GM19324 (cell line): ENCODE measurements around the gene RPUSD2.
A peak's percentile ranks its signal among the peaks of the same experiment; 100 is the strongest.
"Not testable (repeated sequence)": the region's sequence is repeated elsewhere in the genome, so short reads cannot be mapped to it uniquely, and the experiment has no call there.

Source experiments
- ATAC-seq: cut with Tn5 transposase; IDR thresholded peaks from one replicate; pipeline ENCODE4 v1.9.1; 2021; ENCODE audit warnings: mild to moderate bottlenecking, moderate library complexity; ENCODE audit not compliant: unreplicated experiment, low FRiP score

Gene RPUSD2

DNA sequence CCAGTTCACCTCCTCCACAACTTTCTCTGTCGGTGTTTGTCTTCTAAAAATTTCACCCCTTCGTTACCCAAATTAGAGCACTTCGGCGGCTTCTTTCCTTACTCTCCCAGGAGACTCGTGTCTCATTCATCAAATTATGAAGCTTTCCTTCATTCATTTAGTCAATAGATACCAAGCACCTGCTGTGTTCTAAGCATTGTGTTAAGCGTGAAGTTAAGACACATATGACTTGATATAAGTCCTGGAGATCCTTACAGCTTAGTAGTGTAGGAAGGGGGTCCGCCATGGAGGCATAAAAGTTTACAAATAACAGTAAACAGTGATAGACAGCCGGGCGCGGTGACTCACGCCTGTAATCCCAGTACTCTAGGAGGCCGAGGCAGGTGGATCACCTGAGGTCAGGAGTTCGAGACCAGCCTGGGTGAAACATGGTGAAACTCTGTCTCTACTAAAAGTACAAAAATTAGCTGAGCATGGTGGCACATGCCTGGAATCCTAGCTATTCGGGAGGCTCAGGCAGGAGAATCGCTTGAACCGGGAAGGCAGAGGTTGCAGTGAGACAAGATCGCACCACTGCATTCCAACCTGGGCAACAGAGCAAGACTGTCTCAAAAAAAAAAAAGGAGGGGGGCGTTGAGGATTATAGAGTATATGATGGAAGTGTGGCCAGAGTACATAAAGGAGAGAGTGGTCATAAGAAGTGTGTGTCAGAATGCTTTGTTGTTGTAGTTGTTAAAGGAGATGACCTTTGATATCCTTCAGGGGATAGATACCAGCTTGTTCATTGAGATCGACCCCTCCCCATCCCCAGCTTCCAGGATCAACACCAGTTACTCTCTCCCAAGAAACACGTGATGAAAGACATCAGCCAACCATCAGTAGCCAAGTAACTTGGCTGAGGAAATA lies 3.5 kb upstream of the RPUSD2 start:
- ATAC-seq = no peak

DNA sequence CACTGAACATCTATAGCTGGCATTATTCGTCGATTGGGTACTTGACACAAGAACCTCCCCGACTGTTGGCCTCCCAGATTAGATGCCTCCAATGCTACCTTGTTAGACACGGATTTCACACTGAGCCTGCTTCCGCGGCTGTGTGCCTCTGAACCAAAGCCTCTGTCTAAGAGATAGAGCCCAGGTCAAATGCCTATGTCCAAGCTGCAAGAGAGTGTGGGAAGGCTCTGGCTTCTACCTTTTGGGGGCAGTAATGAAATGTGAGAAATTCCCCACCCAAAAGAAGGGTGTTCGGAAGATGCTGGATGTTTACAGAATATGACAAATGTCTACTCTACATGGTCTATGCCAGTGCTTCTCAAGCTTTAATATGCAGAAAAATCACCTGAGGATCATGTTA lies 2.0 kb upstream of the RPUSD2 start:
- ATAC-seq = no peak

DNA sequence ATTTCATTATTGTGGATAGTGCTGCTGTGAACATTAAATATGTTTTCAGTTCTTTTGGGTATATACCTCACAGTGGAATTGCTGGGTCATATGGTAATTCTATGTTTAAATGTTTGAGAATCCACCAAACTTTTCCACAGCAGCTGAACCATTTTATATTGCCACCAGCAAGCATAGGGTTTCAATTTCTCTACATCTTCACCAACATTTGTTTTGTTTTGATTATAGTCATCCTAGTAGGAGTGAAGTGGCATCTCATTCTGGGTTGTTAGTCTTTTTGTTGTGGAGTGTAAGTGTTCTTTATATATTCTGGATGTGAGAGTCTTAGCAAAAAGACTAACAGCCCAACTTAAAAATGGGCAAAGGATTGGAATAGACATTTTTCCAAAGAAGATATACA lies 6.0 kb downstream of the RPUSD2 start:
- no peak for ATAC-seq

DNA sequence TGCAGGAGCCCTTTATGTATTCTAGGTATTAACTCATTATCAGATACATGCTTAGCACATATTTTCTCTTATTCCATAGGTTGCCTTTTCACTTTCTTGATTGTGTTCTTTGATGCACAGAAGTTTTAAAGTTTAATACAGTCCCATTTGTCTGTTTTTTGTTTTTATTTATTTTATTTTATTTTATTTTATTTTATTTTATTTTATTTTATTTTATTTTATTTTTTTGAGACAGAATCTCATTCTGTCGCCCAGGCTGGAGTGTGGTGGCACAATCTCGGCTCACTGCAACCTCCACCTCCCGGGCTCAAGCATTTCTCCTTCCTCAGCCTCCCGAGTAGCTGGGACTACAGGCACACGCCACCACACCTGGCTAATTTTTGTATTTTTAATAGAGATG lies 7.8 kb downstream of the RPUSD2 start:
- ATAC-seq = not testable (repeated sequence)

DNA sequence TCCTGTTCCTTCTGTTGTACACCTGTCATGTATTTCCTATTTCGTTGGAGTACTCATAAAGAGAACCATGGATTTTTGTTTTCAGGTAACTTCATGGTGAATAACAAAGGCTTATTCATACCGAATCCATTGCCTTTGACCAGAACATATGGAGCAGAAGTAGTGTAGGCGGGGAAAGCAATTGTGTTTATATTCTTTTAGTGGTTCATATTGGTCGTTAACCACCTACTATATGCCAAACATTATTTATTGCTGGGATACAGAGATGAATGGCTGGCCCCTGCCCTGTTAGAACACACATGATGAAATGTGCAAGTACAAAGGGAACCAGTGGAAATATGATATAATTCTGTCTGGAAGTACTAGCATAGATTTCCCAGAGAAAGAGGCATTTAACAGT lies 9.8 kb downstream of the RPUSD2 start:
- no peak for ATAC-seq

DNA sequence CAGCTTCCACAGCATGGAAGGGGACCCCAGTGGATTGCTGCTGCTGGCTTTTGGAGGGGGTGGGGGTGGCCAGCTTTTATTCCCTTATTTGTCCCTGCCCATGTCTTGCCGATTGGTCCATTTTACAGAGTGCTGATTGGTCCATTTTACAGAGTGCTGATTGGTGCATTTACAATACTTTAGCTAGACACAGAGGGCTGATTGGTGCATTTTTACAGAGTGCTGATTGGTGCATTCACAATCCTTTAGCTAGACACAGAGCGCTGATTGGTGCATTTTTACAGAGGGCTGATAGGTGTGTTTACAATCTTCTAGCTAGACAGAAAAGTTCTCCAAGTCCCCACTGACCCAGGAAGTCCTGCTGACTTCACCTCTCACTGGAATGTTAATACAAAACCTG lies 12.7 kb downstream of the RPUSD2 start:
- ATAC-seq = not testable (repeated sequence)

DNA sequence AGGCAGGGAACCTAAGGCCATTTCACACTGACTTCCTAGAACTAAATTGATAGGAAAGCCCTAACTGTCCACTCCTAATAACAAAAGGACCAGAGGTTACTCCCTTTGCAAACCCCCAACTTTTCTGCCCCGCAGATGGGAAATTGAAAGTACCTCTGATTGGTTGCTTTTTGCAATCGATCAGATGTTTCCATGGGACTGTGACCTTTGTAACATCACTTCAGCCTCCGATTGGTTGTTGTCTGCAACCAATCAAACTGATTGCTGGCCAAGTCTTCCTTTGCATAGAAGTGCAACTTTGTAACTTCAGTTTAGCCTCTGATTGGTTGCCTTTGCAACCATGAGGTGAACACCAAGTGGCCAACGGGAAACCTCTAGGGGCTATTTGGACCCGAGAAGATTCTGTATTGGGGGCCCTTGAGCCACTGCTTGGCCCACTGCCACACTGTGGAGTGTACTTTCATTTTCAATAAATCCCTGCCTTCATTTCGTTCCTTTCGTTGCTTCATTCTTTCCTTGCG lies 13.7 kb downstream of the RPUSD2 start:
- no peak for ATAC-seq

DNA sequence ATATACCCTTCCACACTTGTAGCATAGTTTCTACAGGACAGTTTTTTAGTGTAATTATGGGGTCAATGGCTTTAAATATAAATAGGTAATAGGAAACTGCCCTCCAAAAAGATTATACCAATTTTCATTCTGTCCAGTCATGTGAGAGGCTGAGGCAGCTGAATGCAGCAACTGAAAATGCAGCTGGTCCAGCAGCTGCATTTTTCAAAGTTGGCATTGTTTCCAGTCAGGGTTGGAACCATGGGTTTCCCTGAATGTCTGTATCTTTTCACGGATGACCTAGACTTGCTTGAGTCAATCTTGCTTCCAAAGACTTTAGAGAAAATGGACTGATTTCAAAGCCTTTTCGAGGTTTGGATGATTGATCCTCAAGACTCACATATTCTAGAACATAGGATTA lies 15.1 kb downstream of the RPUSD2 start:
- no peak for ATAC-seq

DNA sequence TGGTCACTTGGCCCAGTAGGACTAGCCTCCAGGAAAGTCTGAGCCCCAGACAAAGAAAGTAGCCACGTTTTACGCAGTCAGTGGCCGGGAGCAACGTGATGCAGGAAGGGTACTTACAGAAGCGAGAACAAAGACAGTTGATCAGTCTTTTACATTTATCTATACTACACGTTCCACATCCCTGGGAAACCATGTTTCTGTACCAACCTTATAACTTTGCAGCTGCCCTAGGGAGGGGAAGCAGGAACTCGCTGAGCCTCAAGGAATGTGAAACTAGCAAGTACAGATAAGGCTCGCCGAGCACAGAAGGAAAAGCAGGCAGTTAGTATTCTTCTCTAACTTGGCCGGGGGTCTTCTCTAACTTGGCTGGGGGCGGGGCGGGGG lies 21.6 kb downstream of the RPUSD2 start:
- ATAC-seq = no peak

DNA sequence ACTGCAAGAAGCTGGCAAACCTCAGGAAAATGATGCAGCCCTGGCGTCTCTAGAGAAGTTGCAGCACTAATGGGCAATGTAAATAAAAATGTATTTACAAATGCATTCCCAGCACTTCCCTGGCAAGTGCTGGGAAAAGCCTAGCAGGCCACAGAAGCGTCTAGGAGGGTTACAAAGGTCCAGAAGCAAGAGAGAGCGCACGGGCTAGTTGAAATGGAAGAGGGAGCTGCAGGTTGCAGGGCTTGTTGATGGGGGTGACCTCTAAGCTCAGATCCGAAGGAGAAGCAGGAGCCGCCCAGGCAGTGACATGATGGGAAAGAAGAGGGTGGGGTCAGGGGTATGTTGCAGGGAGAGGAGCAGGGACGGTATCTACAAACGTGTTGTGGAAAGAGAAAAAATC lies 22.3 kb downstream of the RPUSD2 start:
- no peak for ATAC-seq

DNA sequence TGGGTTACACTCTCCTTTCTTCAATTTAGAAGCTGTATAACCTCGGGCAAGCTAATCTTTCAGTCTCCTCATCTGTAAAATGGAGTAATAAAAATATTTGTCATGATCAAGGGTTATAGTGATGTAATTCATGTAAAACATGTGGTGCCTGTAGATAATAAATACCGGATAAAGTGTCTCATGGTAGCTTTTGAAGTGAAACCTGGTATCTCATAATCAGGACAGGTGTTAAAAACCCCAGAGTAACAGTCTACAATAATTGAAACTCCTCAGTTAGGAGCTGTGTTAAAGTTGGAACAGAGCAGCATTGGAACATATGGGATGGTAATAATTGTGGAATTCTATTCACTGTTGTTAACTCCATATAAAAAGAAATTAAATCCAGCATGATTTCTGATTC lies 24.1 kb downstream of the RPUSD2 start:
- no peak for ATAC-seq

DNA sequence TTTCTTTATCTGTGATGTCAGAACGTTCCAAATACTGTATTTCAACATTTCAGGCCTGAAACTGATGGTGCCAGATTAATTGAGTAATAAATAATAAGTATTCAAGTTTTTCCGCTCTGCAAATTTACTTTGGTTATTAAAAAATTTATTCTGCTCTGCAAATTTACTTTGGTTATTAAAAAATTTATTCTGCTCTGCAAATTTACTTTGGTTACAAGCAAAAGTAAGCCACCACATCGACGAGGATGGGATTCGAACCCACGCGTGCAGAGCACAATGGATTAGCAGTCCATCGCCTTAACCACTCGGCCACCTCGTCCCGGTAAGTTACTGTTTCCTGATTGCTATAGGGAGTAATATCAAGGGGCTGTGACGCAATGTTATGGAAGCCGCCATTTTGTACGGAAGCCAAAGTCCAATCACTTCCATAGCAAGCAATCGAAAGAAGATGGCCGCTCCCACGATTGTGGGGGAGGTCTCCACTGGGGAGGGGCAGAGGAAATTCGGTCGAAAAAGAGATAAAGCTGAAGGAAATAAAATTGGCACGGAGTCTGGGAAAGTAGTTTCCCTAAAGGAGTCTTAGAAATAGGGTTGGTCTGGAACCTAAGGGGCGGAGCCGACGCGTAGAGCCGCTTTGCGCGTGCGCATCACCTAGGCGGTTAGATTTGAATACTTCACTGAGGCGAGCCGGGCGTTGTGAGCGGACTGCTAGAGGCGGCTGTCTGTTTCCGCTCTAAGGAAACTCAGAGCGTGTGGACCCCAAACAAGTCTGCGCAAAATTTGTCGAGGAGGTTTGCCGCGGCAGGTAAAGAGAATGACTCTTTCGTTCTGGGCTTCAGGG lies 24.7 kb downstream of the RPUSD2 start, which contains the start of gene KNL1:
KNL1 (plus strand) TSS at position 662 of the 841 bp plus-strand sequence. CDS start 8,683 bp downstream, outside the sequence.
- peak; percentile 77 for ATAC-seq

DNA sequence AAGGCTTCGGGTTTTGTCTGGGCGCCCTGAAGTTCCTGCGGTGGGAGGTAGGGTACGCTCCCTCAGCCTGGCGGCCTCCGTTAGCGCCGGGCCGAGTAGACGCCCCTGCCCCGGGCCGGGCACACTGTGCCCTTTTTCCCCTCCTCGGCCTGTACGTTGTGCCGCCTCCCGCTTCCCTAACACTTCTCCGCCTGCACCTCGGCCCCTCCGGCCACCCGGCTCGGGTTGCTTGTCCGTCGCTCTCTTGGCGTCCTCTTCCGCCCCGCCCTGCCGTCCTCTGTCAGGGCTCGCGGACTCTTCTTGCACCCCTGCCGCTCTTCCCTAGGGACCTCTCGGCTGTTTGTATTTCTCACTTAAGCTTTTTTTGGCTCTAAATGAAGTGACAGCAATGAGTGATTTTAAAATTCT lies 25.3 kb downstream of the RPUSD2 start:
- ATAC-seq = peak; percentile 47

DNA sequence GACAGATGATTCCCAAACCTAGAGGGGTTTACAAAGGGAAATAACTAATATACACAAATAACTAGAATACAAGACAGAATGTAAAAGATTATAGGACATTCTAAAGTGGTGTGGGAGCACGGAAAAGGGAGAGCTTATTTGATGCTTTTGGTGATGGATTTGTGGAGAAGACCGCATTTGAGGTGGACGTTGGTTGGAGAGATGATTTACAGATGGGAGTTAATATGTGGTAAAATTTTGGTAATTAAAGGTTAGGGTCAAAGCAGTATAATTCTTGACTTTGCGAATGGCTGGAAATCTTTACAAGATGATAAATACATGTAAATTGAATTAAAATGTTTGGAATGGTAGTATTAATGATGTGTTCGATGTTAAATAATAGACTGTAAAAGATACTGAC lies 26.1 kb downstream of the RPUSD2 start:
- ATAC-seq = no peak

DNA sequence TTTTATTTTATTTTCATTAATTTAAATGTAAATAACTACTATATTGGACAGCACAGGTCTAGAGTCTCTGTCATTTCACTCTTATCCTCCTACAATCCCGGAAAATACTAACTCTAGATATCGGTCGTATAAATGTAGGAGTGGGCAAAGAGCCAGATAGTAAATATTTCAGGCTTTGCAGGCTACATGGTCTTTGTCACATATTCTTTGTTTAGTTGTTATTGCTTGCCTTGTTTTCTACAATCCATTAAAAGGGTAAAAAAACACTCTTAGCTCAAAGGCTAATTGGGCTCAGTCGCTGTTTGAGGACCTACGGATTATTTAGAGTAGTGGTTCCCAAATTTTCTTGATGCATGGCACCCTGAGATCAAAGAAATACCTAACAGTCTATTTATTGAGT lies 26.7 kb downstream of the RPUSD2 start:
- ATAC-seq = no peak

DNA sequence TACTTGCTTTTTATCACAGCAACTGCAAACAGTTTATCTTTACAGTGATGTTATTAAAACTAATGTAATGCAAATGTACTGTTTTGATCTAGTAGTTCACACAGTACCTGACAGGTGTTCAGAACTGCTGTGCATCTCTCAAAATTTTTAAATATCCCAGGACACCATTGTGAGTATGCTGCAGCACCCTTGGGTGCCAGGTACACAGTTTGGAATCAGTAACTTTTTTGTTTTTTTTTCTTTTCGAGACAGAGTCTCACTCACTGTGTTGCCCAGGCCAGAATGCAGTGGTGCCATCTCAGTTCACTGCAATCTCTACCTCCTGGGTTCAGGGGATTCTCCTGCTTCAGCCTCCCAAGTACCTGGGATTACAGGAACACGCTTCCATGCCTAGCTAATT lies 27.9 kb downstream of the RPUSD2 start:
- no peak for ATAC-seq

DNA sequence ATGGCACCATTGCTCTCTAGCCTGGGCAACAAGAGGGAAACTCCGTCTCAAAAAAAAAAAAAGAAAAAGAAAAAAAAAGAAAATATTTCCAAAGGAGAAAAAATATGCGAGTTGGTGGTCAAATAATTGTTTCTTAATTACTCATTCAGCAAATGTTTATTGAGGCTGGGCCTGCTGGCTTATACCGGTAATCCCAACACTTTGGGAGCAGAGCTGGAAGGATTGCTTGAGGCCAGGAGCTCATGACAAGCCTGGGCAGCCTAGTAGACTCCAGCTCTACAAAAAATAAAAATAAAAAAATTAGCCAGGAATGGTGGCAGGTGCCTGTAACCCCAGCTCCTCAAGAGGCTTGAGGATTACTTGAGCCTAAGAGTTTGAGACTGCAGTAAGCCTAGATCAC lies 29.0 kb downstream of the RPUSD2 start:
- ATAC-seq = no peak

DNA sequence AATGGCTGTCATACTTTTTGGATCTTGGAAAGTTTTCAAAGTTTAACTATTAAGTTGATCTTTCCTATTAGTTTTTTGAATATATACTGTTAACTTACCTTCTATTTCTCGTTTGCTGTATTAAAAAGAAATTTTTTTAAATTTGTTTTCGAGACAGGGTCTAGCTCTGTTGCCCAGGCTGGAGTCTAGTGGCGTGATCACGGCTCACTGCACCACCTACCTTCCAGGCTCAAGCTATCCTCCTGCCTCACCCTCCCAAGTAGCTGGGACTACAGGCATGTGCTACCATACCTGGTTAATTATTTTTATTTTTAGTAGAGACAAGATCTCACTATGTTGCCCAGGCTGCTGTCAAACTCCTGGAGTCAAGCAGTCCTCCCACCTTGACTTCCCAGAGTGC lies 29.6 kb downstream of the RPUSD2 start:
- ATAC-seq = no peak

DNA sequence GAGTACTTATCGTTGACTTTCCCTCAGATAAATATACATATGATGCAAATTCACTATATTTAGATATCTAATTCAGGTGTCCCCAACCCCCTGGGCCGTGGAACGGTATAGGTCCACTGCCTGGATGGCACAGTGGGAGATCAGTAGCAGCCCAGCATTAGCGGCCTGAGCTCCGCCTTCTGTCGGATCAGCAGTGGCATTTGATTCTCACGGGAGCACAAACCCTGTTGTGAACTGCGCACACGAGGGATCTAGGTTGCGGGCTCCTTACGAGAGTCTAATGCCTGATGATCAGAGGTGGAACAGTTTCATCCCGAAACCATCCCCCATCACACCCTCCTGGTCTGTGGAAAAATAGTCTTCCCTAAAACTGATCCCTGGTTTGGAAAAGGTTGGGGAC lies 31.9 kb downstream of the RPUSD2 start:
- no peak for ATAC-seq

DNA sequence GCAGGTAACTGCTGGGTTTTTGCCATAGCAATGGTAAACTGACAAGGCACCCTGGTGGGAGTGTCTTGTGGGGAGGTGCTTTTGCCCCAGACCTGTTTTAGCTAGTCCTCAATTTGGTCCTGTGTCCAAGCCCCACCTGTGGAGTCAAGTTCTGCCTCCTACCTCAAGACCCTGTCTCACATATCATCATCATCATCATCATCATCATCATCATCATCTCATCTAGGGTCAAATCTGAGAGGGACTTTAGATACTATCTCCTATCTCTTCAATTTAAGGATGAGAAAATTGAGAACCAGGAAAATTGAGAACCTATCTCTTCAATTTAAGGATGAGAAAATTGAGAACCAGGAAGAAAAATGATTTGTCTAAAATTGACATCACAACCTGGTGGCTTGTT lies 34.8 kb downstream of the RPUSD2 start:
- no peak for ATAC-seq

DNA sequence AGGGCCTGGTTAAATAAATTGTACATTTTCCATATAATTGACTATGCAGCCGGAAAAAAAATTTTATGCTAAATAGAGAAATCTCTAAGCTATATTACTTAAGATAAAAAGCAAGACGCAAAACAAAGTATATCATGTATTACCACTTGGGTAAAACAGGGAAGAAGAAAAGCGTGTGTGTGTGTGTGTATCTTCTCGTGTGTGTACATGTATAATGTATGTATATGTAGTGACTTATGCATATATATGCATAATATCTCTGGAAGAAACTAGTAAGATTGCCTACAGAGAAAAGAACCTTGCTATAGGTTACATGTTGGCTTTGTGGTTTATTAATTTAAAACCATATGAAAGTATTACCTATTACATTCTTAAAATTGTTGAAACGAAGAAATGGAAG lies 44.0 kb downstream of the RPUSD2 start:
- no peak for ATAC-seq
